Spleen (tissue), 7 donors: Measurements from ENCODE around the gene TXN2.

Experiments used
- POLR2A ChIP-seq, 3 donors: fragments of 450-650 bp; IDR thresholded peaks; one replicate each; pipeline ENCODE4 v1.5.1; 2017; ENCODE audit warnings: antibody characterized with exemption in 3 of 3, mild to moderate bottlenecking in 1 of 3
- TF ChIP-seq, protein P1 (sequence below), 11 experiments: fragments of 200-600 bp in 7 of 11; fragments of 450-650 bp in 4 of 11; sonication (generic) in 4 of 11; IDR thresholded peaks in 8 of 11; conservative IDR thresholded peaks in 3 of 11; 1 replicate in 7 of 11; 2 replicates in 4 of 11; pipeline versions ENCODE4 v1.4.0 to v1.8.0; 2016 to 2021; ENCODE audit warnings: antibody characterized with exemption in 11 of 11, inconsistent platforms in 4 of 11, mild to moderate bottlenecking in 1 of 11
- donor health status: DM: no; HTN: no; CAD: no; lungs with moderate emphysema.
- donor health status: DM: no; HTN: no; CAD: no.
- donor health status: DM: no; HTN: no; CAD: no.

DNA sequence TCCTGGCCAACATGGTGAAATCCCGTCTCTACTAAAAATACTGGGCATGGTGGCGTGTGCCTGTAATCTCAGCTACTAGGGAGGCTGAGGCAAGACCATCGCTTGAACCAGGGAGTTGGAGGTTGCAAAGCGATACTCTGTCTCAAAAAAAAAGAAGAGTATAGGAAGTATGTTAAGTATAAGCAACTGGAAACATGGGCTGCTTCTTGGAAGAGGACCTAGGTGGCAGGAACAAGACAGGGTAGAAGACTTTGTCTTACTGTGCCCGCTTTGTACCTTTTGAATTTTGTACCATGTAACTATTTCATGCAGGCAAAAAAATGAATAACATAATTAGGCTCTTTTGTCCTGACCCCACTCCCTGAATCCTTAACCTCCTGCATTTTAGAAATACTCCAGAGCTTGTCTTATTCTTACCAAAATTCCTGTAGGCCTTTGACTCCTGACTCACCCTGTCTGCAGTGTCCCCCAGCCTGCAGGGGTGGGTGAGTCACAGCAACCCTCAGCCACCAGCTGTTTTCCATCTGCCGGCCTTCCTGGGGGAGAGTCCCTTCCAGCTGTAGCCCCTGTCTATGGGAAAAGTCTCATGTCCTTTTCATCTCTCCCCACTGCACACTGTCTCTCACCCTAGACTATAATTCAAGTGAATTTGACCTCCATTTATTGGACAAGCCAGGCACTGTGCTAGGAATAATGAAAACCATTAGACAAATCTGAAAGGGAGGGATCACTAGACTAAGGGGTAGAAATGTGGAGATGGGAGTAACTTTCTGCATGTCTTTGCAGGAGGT is 41.8 kb downstream of the TXN2 start:
- TF ChIP-seq, protein P1, sequence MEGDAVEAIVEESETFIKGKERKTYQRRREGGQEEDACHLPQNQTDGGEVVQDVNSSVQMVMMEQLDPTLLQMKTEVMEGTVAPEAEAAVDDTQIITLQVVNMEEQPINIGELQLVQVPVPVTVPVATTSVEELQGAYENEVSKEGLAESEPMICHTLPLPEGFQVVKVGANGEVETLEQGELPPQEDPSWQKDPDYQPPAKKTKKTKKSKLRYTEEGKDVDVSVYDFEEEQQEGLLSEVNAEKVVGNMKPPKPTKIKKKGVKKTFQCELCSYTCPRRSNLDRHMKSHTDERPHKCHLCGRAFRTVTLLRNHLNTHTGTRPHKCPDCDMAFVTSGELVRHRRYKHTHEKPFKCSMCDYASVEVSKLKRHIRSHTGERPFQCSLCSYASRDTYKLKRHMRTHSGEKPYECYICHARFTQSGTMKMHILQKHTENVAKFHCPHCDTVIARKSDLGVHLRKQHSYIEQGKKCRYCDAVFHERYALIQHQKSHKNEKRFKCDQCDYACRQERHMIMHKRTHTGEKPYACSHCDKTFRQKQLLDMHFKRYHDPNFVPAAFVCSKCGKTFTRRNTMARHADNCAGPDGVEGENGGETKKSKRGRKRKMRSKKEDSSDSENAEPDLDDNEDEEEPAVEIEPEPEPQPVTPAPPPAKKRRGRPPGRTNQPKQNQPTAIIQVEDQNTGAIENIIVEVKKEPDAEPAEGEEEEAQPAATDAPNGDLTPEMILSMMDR (IDR thresholded peaks at IDR 0.05 in 8 of 11, conservative IDR thresholded peaks at IDR 0.05 in 3 of 11), result no peak
- no peak for TF ChIP-seq POLR2A (IDR thresholded peaks at IDR 0.05)
